ENCODE measurements around the gene TMEM14B. TPM values are rescaled to one million over a fixed set of nuclear protein-coding genes. Genes with fewer than 3 reads are reported as not detected.
"Not testable (repeated sequence)": the region's sequence is repeated elsewhere in the genome, so short reads cannot be mapped to it uniquely, and the experiment has no call there.

TMEM14B gene
- total and polyA plus RNA-seq, 2 experiments from 2014 or later, result 75.9 to 158 TPM

DNA sequence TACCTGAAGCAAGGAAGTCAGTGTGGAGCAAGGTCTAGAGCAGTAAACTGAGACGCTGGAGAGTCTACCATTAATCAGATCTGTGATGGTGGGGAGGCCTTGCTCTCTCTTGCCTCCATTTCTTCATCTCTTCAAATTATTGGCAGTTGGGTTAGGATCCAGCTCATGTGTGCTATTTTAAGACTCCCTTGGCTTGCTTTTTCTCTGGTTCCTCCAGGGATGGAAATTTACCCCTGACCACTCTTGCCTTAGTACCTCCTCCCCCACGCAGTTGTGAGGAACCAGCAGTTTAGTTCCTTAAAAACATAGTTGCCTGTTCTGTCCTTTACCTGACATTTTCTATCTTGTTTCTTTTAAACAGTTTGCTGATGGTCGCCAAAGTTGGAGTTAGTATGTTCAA, 17.4 kb upstream of the TMEM14B start:
- Histone ChIP-seq H3K36me3 (ENCODE audit: low read depth) (peaks cover 35% of the 10 kb centered on the region), H3F3A (ENCODE audit: insufficient read depth) (peaks cover 27% of the 10 kb centered on the region), H3K27me3 (replicated peaks; ENCODE audit: insufficient read depth) (no peaks in the 10 kb centered on the region), H3K4me2 (ENCODE audit: unreplicated experiment) (no peak overlapping the region), H3K4me1 (ENCODE audit: insufficient read depth) (peaks cover 12% of the 10 kb centered on the region), H4K20me1 (ENCODE audit: insufficient read depth) (no peaks in the 10 kb centered on the region), H3K4me3 (no peak overlapping the region), H3K9ac (no peak overlapping the region), H3K27ac (no peak overlapping the region), H3K9me3 (ENCODE audit: low read depth) (no peaks in the 10 kb centered on the region), H3K9me2 (ENCODE audit: insufficient read depth) (no peaks in the 10 kb centered on the region), H3K79me2 (ENCODE audit: insufficient read depth) (peaks cover 28% of the 10 kb centered on the region), H2AFZ (no peak overlapping the region)
- DNase-seq, result no peak
- TF ChIP-seq EZH2phosphoT487 (IDR thresholded peaks at IDR 0.05; ENCODE audit: insufficient read depth, low read depth) (no peak), EZH2 (IDR thresholded peaks at IDR 0.05; ENCODE audit: insufficient read depth, poor library complexity, severe bottlenecking) (no peak)
- 80 to 85% methylated on average over 3 of the region's 3 CpGs for WGBS, 2 experiments (ENCODE audit: low coverage in 1 of 2, low lambda C conversion rate in 2 of 2, missing lambda C conversion rate in 2 of 2)
- in situ Hi-C loops (cut with MboI), result no loop called here

DNA sequence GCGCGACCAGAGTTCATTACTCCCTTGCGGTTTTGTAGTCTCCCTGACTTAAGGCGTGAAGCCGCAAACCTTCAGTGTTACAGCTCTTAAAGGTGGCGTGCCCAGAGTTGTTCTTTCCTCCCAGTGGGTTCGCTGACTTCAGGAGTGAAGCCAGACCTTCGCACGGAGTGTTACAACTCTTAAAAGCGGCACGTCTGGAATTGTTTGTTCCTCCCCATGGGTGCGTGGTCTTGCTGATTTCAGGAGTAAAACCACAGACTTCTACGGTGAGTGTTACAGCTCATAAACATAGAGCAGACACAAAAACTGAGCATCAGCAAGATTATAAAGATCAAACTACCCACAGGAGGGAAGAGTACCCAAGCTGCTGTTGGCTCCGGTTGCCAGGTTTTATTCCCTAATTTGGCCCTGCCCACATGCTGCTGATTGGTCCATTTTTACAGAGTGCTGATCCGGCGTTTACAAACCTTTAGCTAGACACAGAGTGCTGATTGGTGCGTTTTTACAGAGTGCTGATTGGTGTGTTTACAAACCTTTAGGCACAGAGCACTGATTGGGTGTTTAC, 14.4 kb upstream of the TMEM14B start:
- H3K27ac ChIP-seq, result no peak overlapping the region
- H3K79me2 ChIP-seq (ENCODE audit: insufficient read depth), result peaks cover 23% of the 10 kb centered on the region
- H3F3A ChIP-seq (ENCODE audit: insufficient read depth), result peaks cover 33% of the 10 kb centered on the region
- H3K9ac ChIP-seq, result no peak overlapping the region
- no peak overlapping the region for H2AFZ ChIP-seq
- H3K4me3 ChIP-seq, result no peak overlapping the region
- H3K4me2 ChIP-seq (ENCODE audit: unreplicated experiment), result no peak overlapping the region
- H4K20me1 ChIP-seq (ENCODE audit: insufficient read depth), result no peaks in the 10 kb centered on the region
- H3K4me1 ChIP-seq (ENCODE audit: insufficient read depth), result peaks cover 15% of the 10 kb centered on the region
- DNase-seq, result no peak
- WGBS, 2 experiments (ENCODE audit: low coverage in 1 of 2, low lambda C conversion rate in 2 of 2, missing lambda C conversion rate in 2 of 2), result 94 to 96% methylated on average over 17 of the region's 17 CpGs
- peaks cover 31% of the 10 kb centered on the region for H3K36me3 ChIP-seq (ENCODE audit: low read depth)
- no peaks in the 10 kb centered on the region for H3K27me3 ChIP-seq (replicated peaks; ENCODE audit: insufficient read depth)
- in situ Hi-C loops (cut with MboI), result no loop called here
- no peaks in the 10 kb centered on the region for H3K9me2 ChIP-seq (ENCODE audit: insufficient read depth)
- no peaks in the 10 kb centered on the region for H3K9me3 ChIP-seq (ENCODE audit: low read depth)
- TF ChIP-seq EZH2phosphoT487 (IDR thresholded peaks at IDR 0.05; ENCODE audit: insufficient read depth, low read depth) (no peak), EZH2 (IDR thresholded peaks at IDR 0.05; ENCODE audit: insufficient read depth, poor library complexity, severe bottlenecking) (no peak)

DNA sequence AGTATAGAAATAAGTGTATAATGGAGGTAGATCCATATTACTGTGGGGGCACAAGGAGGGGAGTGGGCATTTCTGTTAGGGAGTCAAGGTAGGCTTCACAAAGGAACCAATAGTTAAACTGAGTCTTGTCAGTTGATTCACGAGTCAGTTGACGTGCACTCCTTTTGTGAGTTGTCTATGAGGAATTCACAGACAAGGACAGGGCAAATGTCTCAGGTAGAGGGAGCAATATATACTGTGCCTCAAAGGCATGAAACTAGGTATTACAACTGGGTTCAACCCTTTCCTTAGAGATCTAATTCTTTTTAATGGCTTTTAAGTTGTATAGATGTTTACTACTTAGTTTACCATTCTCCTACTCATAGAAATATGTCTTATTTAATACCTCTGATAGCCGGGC, 13.7 kb upstream of the TMEM14B start:
- peaks cover 29% of the 10 kb centered on the region for H3K79me2 ChIP-seq (ENCODE audit: insufficient read depth)
- no peaks in the 10 kb centered on the region for H3K27me3 ChIP-seq (replicated peaks; ENCODE audit: insufficient read depth)
- no peaks in the 10 kb centered on the region for H3K9me2 ChIP-seq (ENCODE audit: insufficient read depth)
- H3K9ac ChIP-seq, result no peak overlapping the region
- no peak for DNase-seq
- no peaks in the 10 kb centered on the region for H4K20me1 ChIP-seq (ENCODE audit: insufficient read depth)
- peaks cover 33% of the 10 kb centered on the region for H3F3A ChIP-seq (ENCODE audit: insufficient read depth)
- H3K4me2 ChIP-seq (ENCODE audit: unreplicated experiment), result no peak overlapping the region
- H3K4me3 ChIP-seq, result no peak overlapping the region
- WGBS, 2 experiments (ENCODE audit: low coverage in 1 of 2, low lambda C conversion rate in 2 of 2, missing lambda C conversion rate in 2 of 2), result 96 to 99% methylated on average over 3 of the region's 3 CpGs
- H3K9me3 ChIP-seq (ENCODE audit: low read depth), result no peaks in the 10 kb centered on the region
- peaks cover 31% of the 10 kb centered on the region for H3K36me3 ChIP-seq (ENCODE audit: low read depth)
- TF ChIP-seq EZH2phosphoT487 (IDR thresholded peaks at IDR 0.05; ENCODE audit: insufficient read depth, low read depth), result no peak
- no peak for TF ChIP-seq EZH2 (IDR thresholded peaks at IDR 0.05; ENCODE audit: insufficient read depth, poor library complexity, severe bottlenecking)
- no peak overlapping the region for H2AFZ ChIP-seq
- peaks cover 15% of the 10 kb centered on the region for H3K4me1 ChIP-seq (ENCODE audit: insufficient read depth)
- peak overlapping the region; percentile 66 for H3K27ac ChIP-seq
- in situ Hi-C loops (cut with MboI), result no loop called here

DNA sequence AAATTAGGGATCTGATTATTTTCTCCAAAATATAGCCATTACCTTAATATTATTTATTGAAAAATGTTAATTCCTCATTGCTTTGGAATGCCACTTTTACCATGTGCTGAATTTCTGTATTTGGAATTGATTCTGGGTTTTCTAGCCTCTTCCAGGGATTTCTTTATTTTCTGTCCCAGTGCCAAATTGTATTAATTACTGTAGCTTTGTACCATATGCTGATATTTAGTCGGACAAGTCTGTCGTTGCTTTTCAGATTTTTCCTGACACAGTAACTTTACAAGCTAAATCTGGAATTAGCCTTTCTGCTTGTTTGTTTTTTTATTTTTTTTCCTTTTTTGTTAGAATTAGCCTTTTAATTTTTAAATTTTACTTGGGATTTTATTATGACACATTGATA, 10.9 kb upstream of the TMEM14B start:
- Histone ChIP-seq H3K79me2 (ENCODE audit: insufficient read depth) (peaks cover 29% of the 10 kb centered on the region), H3K27me3 (replicated peaks; ENCODE audit: insufficient read depth) (no peaks in the 10 kb centered on the region), H2AFZ (no peak overlapping the region), H4K20me1 (ENCODE audit: insufficient read depth) (no peaks in the 10 kb centered on the region), H3K4me3 (no peak overlapping the region), H3F3A (ENCODE audit: insufficient read depth) (peaks cover 33% of the 10 kb centered on the region), H3K27ac (no peak overlapping the region), H3K36me3 (ENCODE audit: low read depth) (peaks cover 13% of the 10 kb centered on the region; the same call in 1 of the 2 replicates), H3K9me2 (ENCODE audit: insufficient read depth) (no peaks in the 10 kb centered on the region), H3K4me1 (ENCODE audit: insufficient read depth) (peaks cover 15% of the 10 kb centered on the region), H3K9ac (no peak overlapping the region), H3K4me2 (ENCODE audit: unreplicated experiment) (no peak overlapping the region), H3K9me3 (ENCODE audit: low read depth) (no peaks in the 10 kb centered on the region)
- no peak for DNase-seq
- in situ Hi-C loops (cut with MboI), result no loop called here
- 13 to 20% methylated on average over 2 of the region's 2 CpGs for WGBS, 2 experiments (ENCODE audit: low coverage in 1 of 2, low lambda C conversion rate in 2 of 2, missing lambda C conversion rate in 2 of 2)
- TF ChIP-seq EZH2phosphoT487 (IDR thresholded peaks at IDR 0.05; ENCODE audit: insufficient read depth, low read depth) (no peak), EZH2 (IDR thresholded peaks at IDR 0.05; ENCODE audit: insufficient read depth, poor library complexity, severe bottlenecking) (no peak)

DNA sequence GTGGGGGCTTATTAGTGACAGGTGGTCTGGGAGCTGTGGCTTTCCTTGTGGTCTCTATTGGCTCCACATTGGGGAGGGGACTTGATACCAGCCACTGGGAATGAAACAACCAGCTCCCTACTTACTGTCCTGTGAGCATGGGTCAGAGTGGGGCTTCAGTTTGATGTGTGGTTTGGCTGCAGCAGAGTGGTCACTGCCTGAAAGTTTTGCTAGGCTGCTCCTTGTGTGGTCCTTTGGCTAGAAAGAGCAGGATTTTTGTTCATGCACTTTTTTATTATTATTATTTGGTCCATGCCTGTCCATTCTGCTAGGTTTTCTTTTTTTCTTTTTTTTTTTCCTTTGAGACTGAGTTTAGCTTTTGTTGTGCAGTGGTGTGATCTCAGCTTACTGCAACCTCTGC, 7.5 kb upstream of the TMEM14B start:
- H3K4me2 ChIP-seq (ENCODE audit: unreplicated experiment), result no peak overlapping the region
- peaks cover 29% of the 10 kb centered on the region for H3K79me2 ChIP-seq (ENCODE audit: insufficient read depth)
- no peak for DNase-seq
- no peak overlapping the region for H3K4me3 ChIP-seq
- in situ Hi-C loops (cut with MboI), result no loop called here
- H3F3A ChIP-seq (ENCODE audit: insufficient read depth), result peaks cover 8% of the 10 kb centered on the region
- TF ChIP-seq EZH2phosphoT487 (IDR thresholded peaks at IDR 0.05; ENCODE audit: insufficient read depth, low read depth) (no peak), EZH2 (IDR thresholded peaks at IDR 0.05; ENCODE audit: insufficient read depth, poor library complexity, severe bottlenecking) (no peak)
- no peaks in the 10 kb centered on the region for H3K27me3 ChIP-seq (replicated peaks; ENCODE audit: insufficient read depth)
- H2AFZ ChIP-seq, result no peak overlapping the region
- H3K36me3 ChIP-seq (ENCODE audit: low read depth), result no peaks in the 10 kb centered on the region
- peaks cover 5% of the 10 kb centered on the region for H3K4me1 ChIP-seq (ENCODE audit: insufficient read depth)
- no peaks in the 10 kb centered on the region for H4K20me1 ChIP-seq (ENCODE audit: insufficient read depth)
- H3K27ac ChIP-seq, result no peak overlapping the region
- no peaks in the 10 kb centered on the region for H3K9me2 ChIP-seq (ENCODE audit: insufficient read depth)
- H3K9me3 ChIP-seq (ENCODE audit: low read depth), result no peaks in the 10 kb centered on the region
- no peak overlapping the region for H3K9ac ChIP-seq

DNA sequence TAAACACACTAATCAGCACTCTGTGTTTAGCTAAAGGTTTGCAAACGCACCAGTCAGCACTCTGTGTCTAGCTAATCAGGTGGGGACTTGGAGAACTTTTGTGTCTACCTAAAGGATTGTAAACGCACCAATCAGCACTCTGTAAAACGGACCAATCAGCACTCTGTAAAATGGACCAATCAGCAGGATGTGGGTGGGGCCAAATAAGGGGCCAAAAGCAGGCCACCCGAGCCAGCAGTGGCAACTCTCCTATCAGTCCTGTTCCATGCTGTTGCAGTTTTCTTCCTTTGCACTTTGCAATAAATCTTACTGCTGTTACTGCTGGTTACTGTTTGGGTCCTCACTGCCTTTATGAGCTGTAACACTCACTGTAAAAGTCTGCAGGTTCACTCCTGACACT, 6.0 kb upstream of the TMEM14B start:
- H2AFZ ChIP-seq; in situ Hi-C loops (cut with MboI); H3K27ac ChIP-seq; DNase-seq; H3K36me3 ChIP-seq (ENCODE audit: low read depth); H3K27me3 ChIP-seq (replicated peaks; ENCODE audit: insufficient read depth); H3K9ac ChIP-seq; H3K9me2 ChIP-seq (ENCODE audit: insufficient read depth); H3K4me1 ChIP-seq (ENCODE audit: insufficient read depth); H3K9me3 ChIP-seq (ENCODE audit: low read depth); H4K20me1 ChIP-seq (ENCODE audit: insufficient read depth); H3K4me2 ChIP-seq (ENCODE audit: unreplicated experiment); H3K4me3 ChIP-seq: not testable (repeated sequence)
- Histone ChIP-seq H3F3A (ENCODE audit: insufficient read depth) (peaks cover 12% of the 10 kb centered on the region; the same call in 1 of the 2 replicates), H3K79me2 (ENCODE audit: insufficient read depth) (peaks cover 22% of the 10 kb centered on the region)
- WGBS, 2 experiments (ENCODE audit: low coverage in 1 of 2, low lambda C conversion rate in 2 of 2, missing lambda C conversion rate in 2 of 2), result 75 to 78% methylated on average over 4 of the region's 4 CpGs
